GM12878 (cell line): ENCODE data around the gene TPCN1. TPM values are rescaled to one million over a fixed set of nuclear protein-coding genes. Genes with fewer than 3 reads are reported as not detected.

ENCODE experiments used
- ATAC-seq: fragments of 200-7000 bp; cut with Tn5 transposase; 3 replicates; pipeline ENCODE4 v1.9.1; 2020; ENCODE audit warnings: mild to moderate bottlenecking, moderate library complexity
- BruUV-seq: library from RNA; stranded (reverse); fragments of 400-500 nt; replicated peaks from 2 replicates; lab custom pipeline; 2021; lab: Mats Ljungman, UMichigan
- CTCF ChIA-PET: fragments of 300-600 bp; sonication (Branson Sonifier 250); formaldehyde crosslinking; extraction: SDS; loops from one replicate; lab custom pipeline; 2021; ENCODE audit warnings: inconsistent platforms; lab: Yijun Ruan, JAX
- POLR2A ChIA-PET: fragments of 350-600 bp; formaldehyde crosslinking; extraction: SDS; loops from one replicate; lab custom pipeline; 2021; ENCODE audit warnings: inconsistent platforms; lab: Charles Lee
- RAD21 ChIA-PET: fragments of 300-600 bp; sonication (Branson Sonifier 250); formaldehyde crosslinking; loops from one replicate; lab custom pipeline; 2023; ENCODE audit warnings: antibody characterized with exemption; ENCODE audit not compliant: unreplicated experiment; lab: Charles Lee
- SMC1A ChIA-PET: fragments of 300-600 bp; sonication (Branson Sonifier 250); formaldehyde crosslinking; loops from one replicate; lab custom pipeline; 2023; ENCODE audit not compliant: unreplicated experiment, uncharacterized antibody; lab: Charles Lee
- DNase-seq: peaks from one replicate; pipeline ENCODE4 v3.0.0-alpha.2; 2011; ENCODE audit warnings: low read depth, low spot score
- FAIRE-seq: peaks from 3 replicates; lab custom pipeline; 2011; peaks lifted over from hg19 to GRCh38; lab: Jason Lieb, UNC
- H2AFZ ChIP-seq: 2 replicates; pipeline ENCODE4 v1.6.0; 2011; ENCODE audit warnings: low read depth, low read length, control low read depth; ENCODE audit not compliant: control insufficient read depth
- H3K27ac ChIP-seq: 2 replicates; pipeline ENCODE4 v1.5.1; 2011; ENCODE audit warnings: control low read depth; ENCODE audit not compliant: control insufficient read depth, insufficient read depth
- H3K27me3 ChIP-seq, 2 experiments: replicated peaks in 1 of 2; 2 replicates each; pipeline versions ENCODE4 v1.6.0 to v1.6.1; 2011; ENCODE audit warnings: low read length in 1 of 2; ENCODE audit not compliant: control insufficient read depth in 2 of 2, insufficient read depth in 2 of 2
- H3K36me3 ChIP-seq, 2 experiments: 2 replicates each; pipeline ENCODE4 v1.5.1; 2011; ENCODE audit warnings: low read length in 1 of 2; ENCODE audit not compliant: control insufficient read depth in 2 of 2, insufficient read depth in 2 of 2
- H3K4me1 ChIP-seq: 2 replicates; pipeline ENCODE4 v1.6.1; 2011; ENCODE audit warnings: mild to moderate bottlenecking, low read length, moderate library complexity, mixed read lengths; ENCODE audit not compliant: control insufficient read depth, insufficient read depth
- H3K4me2 ChIP-seq: 2 replicates; pipeline ENCODE4 v1.6.0; 2011; ENCODE audit warnings: control low read depth; ENCODE audit not compliant: control insufficient read depth, insufficient read depth
- H3K4me3 ChIP-seq: fragments of 200-600 bp; sonication (generic); 2 replicates; pipeline ENCODE4 v1.5.1; 2016
- H3K79me2 ChIP-seq: 2 replicates; pipeline ENCODE4 v1.6.0; 2011; ENCODE audit warnings: low read length; ENCODE audit not compliant: control insufficient read depth, insufficient read depth
- H3K9ac ChIP-seq: 2 replicates; pipeline ENCODE4 v1.8.0; 2011; ENCODE audit warnings: low read length, control low read depth, mixed read lengths; ENCODE audit not compliant: control insufficient read depth, insufficient read depth
- H3K9me3 ChIP-seq: replicated peaks from 3 replicates; pipeline ENCODE4 v1.5.1; 2011; ENCODE audit warnings: mild to moderate bottlenecking, low read length; ENCODE audit not compliant: control insufficient read depth, insufficient read depth
- H4K20me1 ChIP-seq: 2 replicates; pipeline ENCODE4 v1.6.0; 2011; ENCODE audit not compliant: control insufficient read depth, insufficient read depth
- ETV6 ChIP-seq, 2 experiments: fragments of 450-650 bp in 1 of 2; IDR thresholded peaks in 1 of 2; conservative IDR thresholded peaks in 1 of 2; 2 replicates each; pipeline ENCODE4 v1.6.1; 2014; ENCODE audit warnings: antibody characterized with exemption in 1 of 2, borderline replicate concordance in 1 of 2, low read depth in 1 of 2, mild to moderate bottlenecking in 1 of 2, moderate library complexity in 1 of 2
- PAX5 ChIP-seq: IDR thresholded peaks from 2 replicates; pipeline ENCODE4 v1.6.1; 2011; ENCODE audit warnings: low read depth, low read length, borderline replicate concordance
- PBX3 ChIP-seq: IDR thresholded peaks from 2 replicates; pipeline ENCODE4 v1.6.1; 2011; ENCODE audit warnings: mild to moderate bottlenecking, low read depth, low read length, moderate library complexity; ENCODE audit not compliant: insufficient replicate concordance
- SMARCA5 ChIP-seq: fragments of 450-650 bp; IDR thresholded peaks from 2 replicates; pipeline ENCODE4 v1.6.1; 2017; ENCODE audit warnings: mild to moderate bottlenecking
- SRF ChIP-seq, 2 experiments: IDR thresholded peaks; 2 replicates each; pipeline ENCODE4 v1.6.1; 2011; ENCODE audit warnings: low read depth in 2 of 2, low read length in 2 of 2, mild to moderate bottlenecking in 1 of 2, moderate library complexity in 1 of 2
- WRNIP1 ChIP-seq: IDR thresholded peaks from 2 replicates; pipeline ENCODE4 v1.6.1; 2011; ENCODE audit warnings: low read depth, low read length, improper control_type of control experiment, borderline replicate concordance
- ZBTB11 ChIP-seq: fragments of 450-650 bp; formaldehyde crosslinking; IDR thresholded peaks from 2 replicates; pipeline ENCODE4 v1.5.0; 2022; ENCODE audit warnings: mild to moderate bottlenecking, missing genetic modification characterization
- ZNF217 ChIP-seq: fragments of 450-650 bp; IDR thresholded peaks from 2 replicates; pipeline ENCODE4 v1.6.1; 2017; ENCODE audit warnings: antibody characterized with exemption, mild to moderate bottlenecking
- WGBS: methylation state at CpG from one replicate; pipeline ENCODE4 v1.1.6; 2016; ENCODE audit warnings: low lambda C conversion rate; ENCODE audit not compliant: insufficient replicate concordance, insufficient coverage; ENCODE audit errors: missing lambda C conversion rate; 5-methylcytosine and 5-hydroxymethylcytosine counted together
- in situ Hi-C: fragments of 300-500 bp; cut with MboI; formaldehyde crosslinking; loops from 9 replicates; pipeline ENCODE4 v1.14.3; 2018; ENCODE audit warnings: mixed read lengths
- intact Hi-C: fragments of 100-400 bp; cut with micrococcal nuclease; formaldehyde crosslinking; loops from one replicate; pipeline ENCODE4 v1.14.2; 2022; ENCODE audit not compliant: unreplicated experiment
- polyA plus RNA-seq, 11 experiments: library from polyadenylated mRNA; depleted of rRNA in 4 of 11; unstranded in 6 of 11; stranded (reverse) in 5 of 11; fragments of >200 nt; fragmentation: Nextera tagmentation in 4 of 11; fragmentation: Illumina TruSeq in 1 of 11; extraction: Ambion mirVana in 4 of 11; extraction: Trizol in 1 of 11; gene quantifications; 1 replicate in 1 of 11; 2 replicates in 10 of 11; pipeline versions ENCODE4 v1.2.1 to v1.2.3, GENCODE V29; 2011 to 2016; ENCODE audit warnings: inconsistent platforms in 2 of 11, missing spikeins in 2 of 11, low read depth in 1 of 11
- total RNA-seq, 4 experiments: library from RNA; depleted of rRNA in 3 of 4; stranded (reverse); fragments of >200 nt in 3 of 4; fragmentation: Illumina TruSeq in 1 of 4; extraction: Trizol in 1 of 4; gene quantifications; 2 replicates each; pipeline versions ENCODE4 v1.2.1 to v1.2.3, GENCODE V29; 2013 to 2021

The TPCN1 gene
- total and polyA plus RNA-seq, 10 of the 15 experiments (the other 5 are each of a cell fraction or from before 2014, with no cell fraction given), result 0.79 to 30.9 (median 19.4) TPM

GRCh38 chr12:113245695-113246477, 24.6 kb downstream of the TPCN1 start:
- TF ChIP-seq PBX3 (peak; percentile 22), ZNF217 (no peak)
- TF ChIP-seq, all 136 proteins: peak for 1
- in situ Hi-C loops, result no loop called here
- 87% methylated on average over 19 of the region's 19 CpGs for WGBS
- ATAC-seq (no peak), FAIRE-seq (no peak), DNase-seq (no peak)
- Histone ChIP-seq H3K79me2 (no peaks in the 10 kb centered on the region), H3K4me2 (no peak overlapping the region), H2AFZ (no peak overlapping the region), H3K36me3 (peaks cover 8 to 16% of the 10 kb centered on the region in 2 experiments; a peak in 3 of 4 replicates), H3K4me3 (no peak overlapping the region), H4K20me1 (no peaks in the 10 kb centered on the region), H3K27ac (no peak overlapping the region), H3K9me3 (no peaks in the 10 kb centered on the region), H3K9ac (no peak overlapping the region), H3K27me3 (no peaks in the 10 kb centered on the region), H3K4me1 (no peaks in the 10 kb centered on the region)
- BruUV-seq, result no TSS peak
- intact Hi-C loops, result no loop called here
- ChIA-PET POLR2A (interaction anchor here (0.6 to 1.0 kb wide), 2 partner anchors 11 to 15 kb away, joined by 3 read pairs; no protein-coding TSS in a partner anchor), RAD21 (no interaction called here), CTCF (interaction anchor here (1.9 kb wide), 1 partner anchor 8 kb away, joined by 6 read pairs; no protein-coding TSS in a partner anchor), SMC1A (no interaction called here)

GRCh38 chr12:113246478-113247122, 25.3 kb downstream of the TPCN1 start:
- intact Hi-C loops, result no loop called here
- 89% methylated on average over 18 of the region's 18 CpGs for WGBS
- Histone ChIP-seq H3K79me2 (no peaks in the 10 kb centered on the region), H3K9ac (no peak overlapping the region), H3K27me3 (no peaks in the 10 kb centered on the region), H3K4me3 (no peak overlapping the region), H3K4me2 (no peak overlapping the region), H3K9me3 (no peaks in the 10 kb centered on the region), H3K4me1 (no peaks in the 10 kb centered on the region), H4K20me1 (no peaks in the 10 kb centered on the region), H2AFZ (no peak overlapping the region), H3K27ac (no peak overlapping the region), H3K36me3 (peaks cover 6 to 16% of the 10 kb centered on the region in 2 experiments; a peak in 3 of 4 replicates)
- SMC1A ChIA-PET, result no interaction called here
- in situ Hi-C loops, result no loop called here
- DNase-seq, result no peak
- RAD21 ChIA-PET, result no interaction called here
- TF ChIP-seq ZBTB11, result no peak
- no peak for TF ChIP-seq SRF (IDR thresholded peaks at IDR 0.05; ENCODE audit: low read depth in 2 of 2, low read length in 2 of 2)
- no peak for TF ChIP-seq ETV6 (conservative IDR thresholded peaks at IDR 0.05 in 1 of 2, IDR thresholded peaks at IDR 0.05 in 1 of 2; ENCODE audit: borderline replicate concordance in 1 of 2, low read depth in 1 of 2)
- no peak for TF ChIP-seq SMARCA5
- TF ChIP-seq WRNIP1, result no peak
- no peak for TF ChIP-seq PAX5
- no TSS peak for BruUV-seq
- no peak for FAIRE-seq
- ATAC-seq, result no peak
- CTCF ChIA-PET, result no interaction called here
- POLR2A ChIA-PET, result interaction anchor here (0.6 kb wide), 1 partner anchor 14 kb away, joined by 3 read pairs; no protein-coding TSS in a partner anchor
